ENCODE measurements around the gene LTB. TPM values are rescaled to one million over a fixed set of nuclear protein-coding genes. Genes with fewer than 3 reads are reported as not detected.

The LTB gene
- polyA plus RNA-seq, 1 of the 3 experiments (the other 2 are of a cell fraction): 0.10 TPM

DNA sequence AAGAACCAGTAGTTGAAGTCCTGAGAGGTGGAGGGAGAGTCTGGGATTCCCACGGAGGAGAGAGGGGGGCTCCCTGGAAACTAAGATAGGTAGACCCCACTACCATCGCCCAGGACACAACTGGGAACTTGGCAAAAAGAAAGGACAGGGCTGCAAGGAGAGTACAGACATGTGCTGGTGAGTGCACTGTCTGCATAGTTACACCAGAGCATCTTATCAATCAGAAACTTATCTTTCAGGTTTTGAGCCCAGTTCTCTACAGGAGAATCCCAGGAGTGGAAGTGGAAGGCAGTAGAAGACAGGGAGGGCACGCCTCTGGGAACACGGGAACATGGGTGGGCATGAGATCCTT, 22.6 kb downstream of the LTB start:
- H2AFZ ChIP-seq (ENCODE audit: low read depth): no peak overlapping the region
- H3K4me2 ChIP-seq: peak overlapping the region; percentile 66; the same call in 1 of the 2 replicates
- POLR2A ChIA-PET: interaction anchor here (0.9 kb wide), 1 partner anchor 9 kb away, joined by 3 read pairs; no protein-coding TSS in a partner anchor
- no peak overlapping the region; the same call in 1 of the 2 replicates for H3K9ac ChIP-seq
- 80% methylated on average over 4 of the region's 4 CpGs for WGBS (ENCODE audit: low lambda C conversion rate)
- no peak overlapping the region for H3K4me3 ChIP-seq (ENCODE audit: low read depth in 2 of 2, low read length in 1 of 2)
- TF ChIP-seq TAF1 (IDR thresholded peaks at IDR 0.05; ENCODE audit: borderline replicate concordance, low read depth, low read length) (no peak), USF1 (IDR thresholded peaks at IDR 0.05; ENCODE audit: borderline replicate concordance, low read depth) (no peak)
- DNase-seq: no peak
- H3K9me3 ChIP-seq: no peaks in the 10 kb centered on the region
- peaks cover 0 to 20% of the 10 kb centered on the region in 2 experiments; a peak in 3 of 4 replicates for H3K4me1 ChIP-seq (ENCODE audit: control insufficient read depth in 1 of 2, insufficient read depth in 2 of 2, low read depth in 1 of 2, low read length in 1 of 2)
- CTCF ChIA-PET: interaction anchor here (1.5 to 5.7 kb wide), 3 partner anchors 11 to 39 kb away, joined by 3 to 29 read pairs (median 5); partner anchors contain the start of gene LTB
- peaks cover 33% of the 10 kb centered on the region for H3F3A ChIP-seq (replicated peaks; ENCODE audit: insufficient read depth)
- H3K79me2 ChIP-seq (ENCODE audit: insufficient read depth): peaks cover 13% of the 10 kb centered on the region; the same call in 1 of the 2 replicates
- H3K27me3 ChIP-seq (ENCODE audit: insufficient read depth): no peaks in the 10 kb centered on the region
- H3K36me3 ChIP-seq (replicated peaks in 1 of 2; ENCODE audit: control insufficient read depth in 1 of 2, insufficient read depth in 2 of 2, low read length in 1 of 2): peaks cover 16 to 28% of the 10 kb centered on the region in 2 experiments
- no peaks in the 10 kb centered on the region for H3K9me2 ChIP-seq
- peak overlapping the region in 1 of 2 experiments; percentile 77; a peak in 2 of 4 replicates for H3K27ac ChIP-seq (ENCODE audit: low read depth in 2 of 2, low read length in 1 of 2)
- H4K20me1 ChIP-seq (ENCODE audit: insufficient read depth): no peaks in the 10 kb centered on the region

DNA sequence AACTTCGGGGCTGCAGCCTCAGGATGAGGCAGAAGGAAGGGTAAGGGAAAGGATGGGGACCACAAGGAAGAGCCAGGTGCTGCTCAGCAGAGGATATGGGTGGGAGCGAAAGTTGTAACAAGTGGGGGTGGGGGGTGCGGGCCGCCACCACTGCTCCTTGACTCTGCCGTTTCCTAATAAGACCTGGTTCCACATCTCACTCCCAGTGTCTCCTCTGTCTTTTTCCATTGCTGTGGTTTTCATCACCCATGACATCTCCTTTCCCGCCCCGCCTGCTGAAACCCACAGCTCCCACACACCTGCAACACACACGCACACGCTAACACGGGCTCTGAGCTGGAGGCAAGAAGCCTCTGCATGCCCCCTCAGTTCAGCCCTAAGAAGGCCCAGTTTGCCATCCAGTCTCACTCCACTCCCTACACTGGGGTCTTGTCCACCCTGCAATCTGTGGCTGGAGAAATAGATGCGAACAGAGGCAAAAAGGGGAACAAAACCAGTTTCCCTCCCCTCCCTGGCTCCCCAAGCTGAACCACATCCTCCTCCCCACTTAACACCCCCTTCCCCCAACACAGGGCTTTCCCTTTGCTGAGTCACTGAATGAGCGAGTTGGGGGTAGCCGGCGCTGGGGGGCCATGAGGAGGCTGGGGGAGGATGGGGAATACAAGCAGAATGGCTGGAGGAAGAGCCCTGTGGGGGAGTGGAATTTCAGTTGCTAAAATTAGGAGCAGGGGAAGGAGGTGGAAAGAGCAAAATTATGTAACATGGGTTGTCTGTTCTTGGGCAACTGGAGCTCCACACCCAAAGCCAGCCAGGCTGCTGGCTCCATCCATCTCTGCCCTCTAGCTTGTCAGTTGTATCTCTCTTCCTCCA, 23.4 kb downstream of the LTB start:
- TF ChIP-seq ELF1 (IDR thresholded peaks at IDR 0.05): no peak
- TF ChIP-seq GABPA (IDR thresholded peaks at IDR 0.05; ENCODE audit: low read depth): no peak
- TF ChIP-seq CTCF (IDR thresholded peaks at IDR 0.05): no peak
- no peak for TF ChIP-seq TCF12 (IDR thresholded peaks at IDR 0.05)
- TF ChIP-seq SMC3 (IDR thresholded peaks at IDR 0.05; ENCODE audit: low read depth, low read length): no peak
- TF ChIP-seq FOXM1 (IDR thresholded peaks at IDR 0.05; ENCODE audit: low read depth): no peak
- no peak for TF ChIP-seq TEAD4 (IDR thresholded peaks at IDR 0.05; ENCODE audit: borderline replicate concordance, insufficient read depth)
- no peak for TF ChIP-seq IRF3 (IDR thresholded peaks at IDR 0.05; ENCODE audit: low read depth, low read length)
- no peak for TF ChIP-seq JUND (IDR thresholded peaks at IDR 0.05)
- no peak for TF ChIP-seq TAF1 (IDR thresholded peaks at IDR 0.05; ENCODE audit: borderline replicate concordance, low read depth, low read length)
- no peak for TF ChIP-seq MEF2A (IDR thresholded peaks at IDR 0.05; ENCODE audit: borderline replicate concordance, low read depth)
- no peak for TF ChIP-seq RXRA (IDR thresholded peaks at IDR 0.05; ENCODE audit: borderline replicate concordance, low read depth)
- TF ChIP-seq EZH2phosphoT487 (IDR thresholded peaks at IDR 0.05; ENCODE audit: borderline replicate concordance, low read depth): no peak
- TF ChIP-seq MXI1 (IDR thresholded peaks at IDR 0.05; ENCODE audit: low read depth, low read length): no peak
- no peak for TF ChIP-seq RFX5 (IDR thresholded peaks at IDR 0.05; ENCODE audit: low read length)
- TF ChIP-seq CHD2 (IDR thresholded peaks at IDR 0.05; ENCODE audit: low read length, partially characterized antibody): no peak
- TF ChIP-seq, protein P1, sequence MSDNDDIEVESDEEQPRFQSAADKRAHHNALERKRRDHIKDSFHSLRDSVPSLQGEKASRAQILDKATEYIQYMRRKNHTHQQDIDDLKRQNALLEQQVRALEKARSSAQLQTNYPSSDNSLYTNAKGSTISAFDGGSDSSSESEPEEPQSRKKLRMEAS (IDR thresholded peaks at IDR 0.05; ENCODE audit: low read depth): no peak
- TF ChIP-seq NRF1 (IDR thresholded peaks at IDR 0.05; ENCODE audit: low read depth, low read length): no peak
- TF ChIP-seq SIN3A (IDR thresholded peaks at IDR 0.05; ENCODE audit: borderline replicate concordance, low read depth, low read length): no peak
- no peak for DNase-seq
- Histone ChIP-seq H4K20me1 (ENCODE audit: insufficient read depth) (no peaks in the 10 kb centered on the region), H3K4me1 (ENCODE audit: control insufficient read depth in 1 of 2, insufficient read depth in 2 of 2, low read depth in 1 of 2, low read length in 1 of 2) (peaks cover 0 to 20% of the 10 kb centered on the region in 2 experiments; a peak in 3 of 4 replicates), H3K36me3 (replicated peaks in 1 of 2; ENCODE audit: control insufficient read depth in 1 of 2, insufficient read depth in 2 of 2, low read length in 1 of 2) (peaks cover 20 to 30% of the 10 kb centered on the region in 2 experiments), H2AFZ (ENCODE audit: low read depth) (no peak overlapping the region), H3F3A (replicated peaks; ENCODE audit: insufficient read depth) (peaks cover 31% of the 10 kb centered on the region), H3K27me3 (ENCODE audit: insufficient read depth) (no peaks in the 10 kb centered on the region), H3K4me3 (ENCODE audit: low read depth in 2 of 2, low read length in 1 of 2) (no peak overlapping the region), H3K27ac (ENCODE audit: low read depth in 2 of 2, low read length in 1 of 2) (peak overlapping the region in 1 of 2 experiments; percentile 77; a peak in 2 of 4 replicates), H3K4me2 (no peak overlapping the region), H3K9me2 (no peaks in the 10 kb centered on the region), H3K9ac (no peak overlapping the region), H3K9me3 (no peaks in the 10 kb centered on the region), H3K79me2 (ENCODE audit: insufficient read depth) (peaks cover 17% of the 10 kb centered on the region; the same call in 1 of the 2 replicates)
- ChIA-PET POLR2A (interaction anchor here (0.9 kb wide), 1 partner anchor 8 kb away, joined by 3 read pairs; no protein-coding TSS in a partner anchor), CTCF (interaction anchor here (1.0 to 5.7 kb wide), 4 partner anchors 10 to 39 kb away, joined by 3 to 29 read pairs (median 4); partner anchors contain the start of genes ATP6V1G2 and LTB)
- WGBS (ENCODE audit: low lambda C conversion rate): 84% methylated on average over 14 of the region's 14 CpGs
